NCI-H1930 (cell line): ENCODE data around the gene XRCC3.
"Not testable (repeated sequence)": the region's sequence is repeated elsewhere in the genome, so short reads cannot be mapped to it uniquely, and the experiment has no call there.

Source experiments
- DNase-seq, 2 experiments: peaks; one replicate each; lab custom pipeline; 2025; lab: John Stamatoyannopoulos, UW

XRCC3 gene

GRCh38 chr14:103663506-103663905 lies 51.7 kb downstream of the XRCC3 start:
- no peak for DNase-seq

- no peak for DNase-seq
Observed at GRCh38 chr14:103662591-103662990, 52.7 kb downstream of the XRCC3 start.

GRCh38 chr14:103662029-103662428 lies 53.2 kb downstream of the XRCC3 start:
- DNase-seq = no peak

GRCh38 chr14:103659631-103660030 lies 55.6 kb downstream of the XRCC3 start:
- DNase-seq = no peak

- DNase-seq = no peak
Observed at GRCh38 chr14:103657471-103657870, 57.8 kb downstream of the XRCC3 start.

- DNase-seq = no peak
Observed at GRCh38 chr14:103656756-103657133, 58.5 kb downstream of the XRCC3 start.

GRCh38 chr14:103656031-103656755 lies 59.1 kb downstream of the XRCC3 start:
- no peak for DNase-seq

GRCh38 chr14:103654619-103655018 lies 60.6 kb downstream of the XRCC3 start:
- no peak for DNase-seq

GRCh38 chr14:103653805-103654204 lies 61.4 kb downstream of the XRCC3 start:
- no peak for DNase-seq

GRCh38 chr14:103653336-103653735 lies 61.9 kb downstream of the XRCC3 start:
- not testable (repeated sequence) for DNase-seq

GRCh38 chr14:103652806-103653205 lies 62.4 kb downstream of the XRCC3 start:
- DNase-seq = no peak

- no peak for DNase-seq
Observed at GRCh38 chr14:103651585-103651984, 63.7 kb downstream of the XRCC3 start.

GRCh38 chr14:103650213-103650612 lies 65.0 kb downstream of the XRCC3 start:
- DNase-seq = no peak

- no peak for DNase-seq
Observed at GRCh38 chr14:103649001-103649400, 66.2 kb downstream of the XRCC3 start.
